ENCODE results near the gene TMTC4. TPM values are rescaled to one million over a fixed set of nuclear protein-coding genes. Genes with fewer than 3 reads are reported as not detected.

TMTC4 gene
- total RNA-seq, 1 experiment from 2014 or later, result 28.1 TPM

- Mint-ChIP-seq H3K36me3 (ENCODE audit: insufficient read depth in 1 of 3, low read depth in 3 of 3) (peaks cover 33 to 52% (median 45%) of the 10 kb centered on the region in 3 experiments; a peak in 6 of 7 replicates), H3K9me3 (no peaks in the 10 kb centered on the region), H3K4me1 (peaks cover under 1 to 2% of the 10 kb centered on the region in 2 experiments), H3K4me3 (no peak overlapping the region), H3K27me3 (ENCODE audit: low read depth) (no peaks in the 10 kb centered on the region), H3K27ac (no peak overlapping the region)
- no CpG with 5 or more reads among the region's 7 CpGs for WGBS (ENCODE audit: extremely low coverage, insufficient read length, low lambda C conversion rate)
- H3K14ac ChIP-seq (ENCODE audit: insufficient read depth, low read length), result no peak overlapping the region
- H2BK15ac ChIP-seq (ENCODE audit: low read depth, low read length), result no peak overlapping the region; the same call in 1 of the 2 replicates
- no peak overlapping the region for H2BK12ac ChIP-seq (ENCODE audit: insufficient read length, low read depth, low read length)
- no peak overlapping the region for H3K56ac ChIP-seq (ENCODE audit: insufficient read length, low read depth, low read length)
- no peak overlapping the region for H4K5ac ChIP-seq (ENCODE audit: insufficient read length, low read depth, low read length)
- no peak overlapping the region for H4K8ac ChIP-seq (replicated peaks; ENCODE audit: insufficient read length, low read depth, low read length)
- H3K9ac ChIP-seq (ENCODE audit: extremely low read depth, insufficient read length, low read length), result no peak overlapping the region
- H3K79me1 ChIP-seq (ENCODE audit: insufficient read depth, low read depth, low read length, poor library complexity, severe bottlenecking), result no peaks in the 10 kb centered on the region
- no peak for DNase-seq
- no peaks in the 10 kb centered on the region for H3K79me2 ChIP-seq (ENCODE audit: insufficient read depth, low read length)
- H3K9me3 ChIP-seq (ENCODE audit: control insufficient read depth, low read depth, low read length), result no peaks in the 10 kb centered on the region
- no peak overlapping the region for H3K27ac ChIP-seq (ENCODE audit: insufficient read length, low read depth, low read length)
- H2AK5ac ChIP-seq (ENCODE audit: insufficient read length, low read length), result no peak overlapping the region
- no peak overlapping the region for H4K91ac ChIP-seq (ENCODE audit: insufficient read length, low read depth, low read length)
- TF ChIP-seq CTCF (conservative IDR thresholded peaks at IDR 0.05), result no peak
- H2BK5ac ChIP-seq (ENCODE audit: insufficient read length, low read length), result no peak overlapping the region
- H3K27me3 ChIP-seq (ENCODE audit: insufficient read depth, low read length), result no peaks in the 10 kb centered on the region
- H2BK120ac ChIP-seq (ENCODE audit: low read depth, low read length, poor library complexity, severe bottlenecking), result no peak overlapping the region
- no peak overlapping the region for H3K4me2 ChIP-seq (ENCODE audit: insufficient read depth, insufficient read length, low read length)
- H3K4me1 ChIP-seq (ENCODE audit: insufficient read depth, low read length), result no peaks in the 10 kb centered on the region
- no peak overlapping the region for H3T11ph ChIP-seq (ENCODE audit: low read length)
- H3K23me2 ChIP-seq (ENCODE audit: insufficient read length, low read depth, low read length, poor library complexity, severe bottlenecking), result no peaks in the 10 kb centered on the region
- H3K18ac ChIP-seq (ENCODE audit: insufficient read length, low read depth, low read length), result no peak overlapping the region
- H4K20me1 ChIP-seq (ENCODE audit: control insufficient read depth, insufficient read depth, insufficient read length), result no peaks in the 10 kb centered on the region
- H2BK20ac ChIP-seq (ENCODE audit: low read depth, low read length, poor library complexity, severe bottlenecking), result no peak overlapping the region
- no peak overlapping the region for H3K23ac ChIP-seq (ENCODE audit: insufficient read length, low read depth, low read length)
- no peak overlapping the region for H2AFZ ChIP-seq (ENCODE audit: low read length)
- no peak overlapping the region for H3K4ac ChIP-seq (ENCODE audit: low read depth, low read length)
These were observed 38.6 kb downstream of the TMTC4 start for GRCh38 chr13:100636004-100636403.
